Loucy (cell line): ENCODE measurements around the gene PANK2.
"Not testable (repeated sequence)": the region's sequence is repeated elsewhere in the genome, so short reads cannot be mapped to it uniquely, and the experiment has no call there.

Experiments used
- H2AFZ ChIP-seq: fragments of 200-600 bp; sonication (generic); 2 replicates; pipeline ENCODE4 v1.6.0; 2016; ENCODE audit warnings: antibody characterized with exemption, mild to moderate bottlenecking, low read length, moderate library complexity
- H3F3A ChIP-seq: fragments of 200-600 bp; 2 replicates; pipeline ENCODE4 v1.6.0; 2016; ENCODE audit warnings: antibody characterized with exemption, low read depth, mild to moderate bottlenecking
- H3K27me3 ChIP-seq: fragments of 200-600 bp; sonication (generic); 2 replicates; pipeline ENCODE4 v1.6.1; 2014; ENCODE audit warnings: low read length, mild to moderate bottlenecking; ENCODE audit not compliant: insufficient read depth, poor library complexity, severe bottlenecking
- H3K36me3 ChIP-seq: fragments of 200-600 bp; sonication (generic); 2 replicates; pipeline ENCODE4 v1.6.1; 2016; ENCODE audit warnings: low read length; ENCODE audit not compliant: insufficient read depth
- H3K4me1 ChIP-seq: fragments of 200-600 bp; sonication (generic); 2 replicates; pipeline ENCODE4 v1.5.1; 2014; ENCODE audit warnings: low read length, mild to moderate bottlenecking; ENCODE audit not compliant: insufficient read depth, poor library complexity, severe bottlenecking
- H3K4me2 ChIP-seq: fragments of 200-600 bp; sonication (generic); 2 replicates; pipeline ENCODE4 v1.6.0; 2014; ENCODE audit warnings: antibody characterized with exemption, low read length, low read depth, mild to moderate bottlenecking; ENCODE audit not compliant: poor library complexity, severe bottlenecking
- H3K4me3 ChIP-seq: fragments of 200-600 bp; sonication (generic); 2 replicates; pipeline ENCODE4 v1.5.1; 2014; ENCODE audit warnings: low read length, mild to moderate bottlenecking, mixed read lengths; ENCODE audit not compliant: poor library complexity, severe bottlenecking
- H3K79me2 ChIP-seq: fragments of 200-600 bp; sonication (generic); 2 replicates; pipeline ENCODE4 v1.6.1; 2014; ENCODE audit warnings: low read length; ENCODE audit not compliant: insufficient read depth
- H3K9ac ChIP-seq: fragments of 200-600 bp; sonication (generic); 2 replicates; pipeline ENCODE4 v1.6.0; 2014; ENCODE audit warnings: mild to moderate bottlenecking, low read depth, low read length, moderate library complexity; ENCODE audit not compliant: poor library complexity, severe bottlenecking
- H3K9me2 ChIP-seq: fragments of 200-600 bp; sonication (generic); replicated peaks from 2 replicates; pipeline ENCODE4 v1.6.1; 2016; ENCODE audit warnings: low read depth, low read length, mixed read lengths
- H3K9me3 ChIP-seq: fragments of 200-600 bp; sonication (generic); 2 replicates; pipeline ENCODE4 v1.6.1; 2014; ENCODE audit warnings: mild to moderate bottlenecking, antibody characterized with exemption, low read length, low read depth; ENCODE audit not compliant: insufficient read depth
- H4K20me1 ChIP-seq: fragments of 200-600 bp; sonication (generic); 2 replicates; pipeline ENCODE4 v1.6.0; 2014; ENCODE audit warnings: antibody characterized with exemption, low read length, mild to moderate bottlenecking; ENCODE audit not compliant: insufficient read depth, poor library complexity, severe bottlenecking
- EZH2phosphoT487 ChIP-seq: fragments of 200-600 bp; IDR thresholded peaks from 2 replicates; pipeline ENCODE4 v1.6.1; 2018; ENCODE audit warnings: antibody characterized with exemption, mild to moderate bottlenecking, moderate library complexity, borderline replicate concordance
- TF ChIP-seq, protein P1 (sequence below): fragments of 200-600 bp; sonication (generic); conservative IDR thresholded peaks from 2 replicates; pipeline ENCODE4 v1.5.1; 2014; ENCODE audit warnings: mild to moderate bottlenecking, antibody characterized with exemption, low read length

The PANK2 gene

GRCh38 chr20:3937618-3938017 is 48.4 kb downstream of the PANK2 start:
- Histone ChIP-seq H3K79me2 (no peaks in the 10 kb centered on the region), H3K4me1 (peaks cover 15% of the 10 kb centered on the region), H3K9ac (no peak overlapping the region), H3K9me2 (no peaks in the 10 kb centered on the region), H3K4me2 (no peak overlapping the region), H4K20me1 (no peaks in the 10 kb centered on the region), H3K27me3 (no peaks in the 10 kb centered on the region), H3F3A (no peaks in the 10 kb centered on the region), H3K4me3 (no peak overlapping the region), H3K36me3 (peaks cover 37% of the 10 kb centered on the region; the same call in 1 of the 2 replicates), H2AFZ (no peak overlapping the region), H3K9me3 (no peaks in the 10 kb centered on the region)
- TF ChIP-seq, protein P1, sequence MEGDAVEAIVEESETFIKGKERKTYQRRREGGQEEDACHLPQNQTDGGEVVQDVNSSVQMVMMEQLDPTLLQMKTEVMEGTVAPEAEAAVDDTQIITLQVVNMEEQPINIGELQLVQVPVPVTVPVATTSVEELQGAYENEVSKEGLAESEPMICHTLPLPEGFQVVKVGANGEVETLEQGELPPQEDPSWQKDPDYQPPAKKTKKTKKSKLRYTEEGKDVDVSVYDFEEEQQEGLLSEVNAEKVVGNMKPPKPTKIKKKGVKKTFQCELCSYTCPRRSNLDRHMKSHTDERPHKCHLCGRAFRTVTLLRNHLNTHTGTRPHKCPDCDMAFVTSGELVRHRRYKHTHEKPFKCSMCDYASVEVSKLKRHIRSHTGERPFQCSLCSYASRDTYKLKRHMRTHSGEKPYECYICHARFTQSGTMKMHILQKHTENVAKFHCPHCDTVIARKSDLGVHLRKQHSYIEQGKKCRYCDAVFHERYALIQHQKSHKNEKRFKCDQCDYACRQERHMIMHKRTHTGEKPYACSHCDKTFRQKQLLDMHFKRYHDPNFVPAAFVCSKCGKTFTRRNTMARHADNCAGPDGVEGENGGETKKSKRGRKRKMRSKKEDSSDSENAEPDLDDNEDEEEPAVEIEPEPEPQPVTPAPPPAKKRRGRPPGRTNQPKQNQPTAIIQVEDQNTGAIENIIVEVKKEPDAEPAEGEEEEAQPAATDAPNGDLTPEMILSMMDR: no peak
- TF ChIP-seq EZH2phosphoT487: no peak

GRCh38 chr20:3940905-3941304 is 51.7 kb downstream of the PANK2 start:
- TF ChIP-seq, protein P1: no peak
- TF ChIP-seq EZH2phosphoT487: no peak
- Histone ChIP-seq H3K9ac (no peak overlapping the region), H3K36me3 (peaks cover 18% of the 10 kb centered on the region; the same call in 1 of the 2 replicates), H2AFZ (no peak overlapping the region), H3K9me2 (no peaks in the 10 kb centered on the region), H3K9me3 (no peaks in the 10 kb centered on the region), H3K4me1 (peaks cover 6% of the 10 kb centered on the region), H3K79me2 (no peaks in the 10 kb centered on the region), H3K4me3 (no peak overlapping the region), H3K27me3 (no peaks in the 10 kb centered on the region), H3F3A (no peaks in the 10 kb centered on the region), H3K4me2 (no peak overlapping the region), H4K20me1 (no peaks in the 10 kb centered on the region)

DNA sequence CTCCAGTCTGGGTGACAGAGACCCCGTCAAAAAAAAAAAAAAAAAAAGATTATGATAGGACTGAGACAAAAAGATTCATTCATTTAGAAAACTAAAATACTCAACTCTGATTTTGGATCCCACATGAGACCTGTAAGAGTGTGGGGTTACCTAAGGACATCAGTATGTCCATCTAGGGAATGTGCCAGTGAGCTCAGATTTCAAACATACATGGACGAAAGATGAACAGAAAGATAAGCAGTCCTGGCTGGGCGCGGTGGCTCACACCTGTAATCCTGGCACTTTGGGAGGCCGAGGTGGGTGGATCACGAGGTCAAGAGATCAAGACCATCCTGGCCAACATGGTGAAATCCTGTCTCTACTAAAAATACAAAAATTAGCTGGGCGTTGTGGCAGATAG is 57.5 kb downstream of the PANK2 start:
- not testable (repeated sequence) for H3K9me3 ChIP-seq, H3K9me2 ChIP-seq, H3K27me3 ChIP-seq

GRCh38 chr20:3964719-3965118 is 75.5 kb downstream of the PANK2 start:
- Histone ChIP-seq H3K9me2 (no peaks in the 10 kb centered on the region), H3F3A (no peaks in the 10 kb centered on the region), H3K9me3 (no peaks in the 10 kb centered on the region), H3K9ac (no peak overlapping the region), H3K27me3 (no peaks in the 10 kb centered on the region), H3K4me2 (no peak overlapping the region), H3K79me2 (peaks cover 8% of the 10 kb centered on the region), H4K20me1 (no peaks in the 10 kb centered on the region), H3K4me3 (no peak overlapping the region), H3K36me3 (peaks cover 28% of the 10 kb centered on the region; the same call in 1 of the 2 replicates), H2AFZ (no peak overlapping the region), H3K4me1 (no peaks in the 10 kb centered on the region)
- TF ChIP-seq, protein P1: no peak
- no peak for TF ChIP-seq EZH2phosphoT487

More for the DNA sequence above, 57.5 kb downstream of the PANK2 start:
- H4K20me1 ChIP-seq, H3K4me1 ChIP-seq, H3K4me2 ChIP-seq, H3K4me3 ChIP-seq, H2AFZ ChIP-seq, H3K9ac ChIP-seq, H3K36me3 ChIP-seq, H3K79me2 ChIP-seq, H3F3A ChIP-seq: not testable (repeated sequence)
